Motor neuron (in vitro differentiated cells): ENCODE data around the gene VTI1A. TPM values are rescaled to one million over a fixed set of nuclear protein-coding genes. Genes with fewer than 3 reads are reported as not detected.
A peak's percentile ranks its signal among the peaks of the same experiment; 100 is the strongest.

Experiments
- ATAC-seq, 8 experiments: fragments of 200-7000 bp; cut with Tn5 transposase; replicated peaks in 6 of 8; 2 replicates each; pipeline ENCODE4 v1.8.0; 2021; ENCODE audit warnings: mild to moderate bottlenecking in 8 of 8, moderate library complexity in 8 of 8
- H3K27ac ChIP-seq, 2 donors: fragments of 250-450 bp; sonication (Bioruptor Pico); 2 replicates each; pipeline ENCODE4 v1.9.0; 2021; ENCODE audit warnings: antibody characterized with exemption in 2 of 2, mild to moderate bottlenecking in 2 of 2, moderate library complexity in 1 of 2
- H3K4me1 ChIP-seq, 2 donors: fragments of 250-450 bp; sonication (Bioruptor Pico); replicated peaks in 1 of 2; 2 replicates each; pipeline ENCODE4 v1.6.1; 2021; ENCODE audit warnings: antibody characterized with exemption in 2 of 2, mild to moderate bottlenecking in 2 of 2, moderate library complexity in 1 of 2
- H3K4me3 ChIP-seq, 5 donors: fragments of 250-450 bp; sonication (Bioruptor Pico); 2 replicates each; pipeline ENCODE4 v1.9.0; 2021; ENCODE audit warnings: antibody characterized with exemption in 5 of 5, mild to moderate bottlenecking in 5 of 5, moderate library complexity in 4 of 5
- WGBS, 10 experiments: fragments of 450-650 bp; shearing (Covaris generic); methylation state at CpG; one replicate each; pipeline ENCODE4 v1.0.0; 2022; 5-methylcytosine and 5-hydroxymethylcytosine counted together
- in situ Hi-C, 9 experiments: fragments of 400-800 bp; cut with MboI; loops; one replicate each; pipeline ENCODE4 v1.15.0; 2021; ENCODE audit warnings: low sequenced_read_pairs in 9 of 9, low pct_unique_long_range_greater_than_20kb in 2 of 9; ENCODE audit not compliant: unreplicated experiment in 9 of 9
- total RNA-seq, 8 experiments: library from RNA; unstranded; fragments of 300-600 nt; gene quantifications; 2 replicates each; pipeline versions ENCODE4 v1.2.3 to v1.2.4, GENCODE V29; 2022

VTI1A gene
- total RNA-seq, 8 experiments from 2014 or later: 29.8 to 55.3 (median 42.6) TPM

GRCh38 chr10:112649006-112649821, 202.2 kb downstream of the VTI1A start:
- H3K27ac ChIP-seq: no peak overlapping the region
- peaks cover 17 to 20% of the 10 kb centered on the region in 2 donors for H3K4me1 ChIP-seq
- in situ Hi-C loops: no loop called here
- ATAC-seq: peak; percentile 44 to 98 (median 92)
- H3K4me3 ChIP-seq: no peak overlapping the region
- 0 to 90% (median 20%) methylated on average over 1 to 3 of the region's 4 CpGs for WGBS, 10 experiments

- H3K4me1 ChIP-seq: peaks cover 17 to 20% of the 10 kb centered on the region in 2 donors
- in situ Hi-C loops: no loop called here
- ATAC-seq: peak in 5 of 8 experiments; percentile 7 to 32 (median 19)
- no peak overlapping the region for H3K27ac ChIP-seq
- 83 to 100% (median 95%) methylated on average over 2 to 4 of the region's 4 CpGs for WGBS, 10 experiments
- H3K4me3 ChIP-seq: no peak overlapping the region
These were observed 202.8 kb downstream of the VTI1A start for GRCh38 chr10:112649822-112650152.

DNA sequence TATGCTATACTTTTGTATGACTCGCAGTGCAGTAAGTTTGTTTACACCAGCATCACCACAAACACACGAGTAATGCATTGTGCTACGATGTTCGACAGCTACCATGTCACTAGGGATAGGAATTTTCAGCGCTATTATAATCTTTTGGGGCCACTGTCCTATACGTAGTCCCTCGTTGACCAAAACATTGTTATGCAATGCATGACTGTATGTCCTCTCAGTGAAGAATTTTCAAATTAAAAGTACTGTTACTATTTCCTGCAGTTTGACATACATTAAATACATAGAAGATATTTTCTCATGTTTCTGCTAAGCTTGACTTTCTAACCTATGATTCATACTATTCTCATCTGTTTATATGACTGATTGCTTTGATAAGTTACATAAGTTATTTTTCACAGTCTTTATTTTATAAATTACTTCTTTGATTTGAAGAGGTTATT, 203.6 kb downstream of the VTI1A start:
- Histone ChIP-seq H3K4me3 (no peak overlapping the region), H3K4me1 (peaks cover 17 to 20% of the 10 kb centered on the region in 2 donors), H3K27ac (no peak overlapping the region)
- in situ Hi-C loops: no loop called here
- ATAC-seq: no peak
- WGBS, 10 experiments: 60 to 100% (median 94%) methylated on average over 1 to 7 of the region's 7 CpGs; no CpG with 5 or more reads in 1 of the 10 experiments

GRCh38 chr10:112653215-112653614, 206.2 kb downstream of the VTI1A start:
- 80 to 100% (median 89%) methylated on average over 1 to 6 of the region's 6 CpGs; no CpG with 5 or more reads in 2 of the 10 experiments for WGBS, 10 experiments
- no peak for ATAC-seq

GRCh38 chr10:112653851-112654250, 206.8 kb downstream of the VTI1A start:
- ATAC-seq: no peak
- H3K27ac ChIP-seq: no peak overlapping the region
- H3K4me3 ChIP-seq: no peak overlapping the region
- peaks cover 17 to 19% of the 10 kb centered on the region in 2 donors for H3K4me1 ChIP-seq
- WGBS, 10 experiments: 83 to 100% (median 100%) methylated on average over 2 to 3 of the region's 3 CpGs; no CpG with 5 or more reads in 1 of the 10 experiments
- in situ Hi-C loops: no loop called here

More at GRCh38 chr10:112653215-112653614, 206.2 kb downstream of the VTI1A start:
- in situ Hi-C loops: no loop called here
- Histone ChIP-seq H3K4me3 (no peak overlapping the region), H3K4me1 (peaks cover 17 to 20% of the 10 kb centered on the region in 2 donors), H3K27ac (no peak overlapping the region)

GRCh38 chr10:112654794-112655193, 207.8 kb downstream of the VTI1A start:
- H3K4me1 ChIP-seq: peaks cover 12 to 17% of the 10 kb centered on the region in 2 donors
- ATAC-seq: no peak
- no peak overlapping the region for H3K4me3 ChIP-seq
- H3K27ac ChIP-seq: no peak overlapping the region
- 83 to 100% (median 100%) methylated on average over 1 to 3 of the region's 3 CpGs; no CpG with 5 or more reads in 4 of the 10 experiments for WGBS, 10 experiments
- in situ Hi-C loops: no loop called here

DNA sequence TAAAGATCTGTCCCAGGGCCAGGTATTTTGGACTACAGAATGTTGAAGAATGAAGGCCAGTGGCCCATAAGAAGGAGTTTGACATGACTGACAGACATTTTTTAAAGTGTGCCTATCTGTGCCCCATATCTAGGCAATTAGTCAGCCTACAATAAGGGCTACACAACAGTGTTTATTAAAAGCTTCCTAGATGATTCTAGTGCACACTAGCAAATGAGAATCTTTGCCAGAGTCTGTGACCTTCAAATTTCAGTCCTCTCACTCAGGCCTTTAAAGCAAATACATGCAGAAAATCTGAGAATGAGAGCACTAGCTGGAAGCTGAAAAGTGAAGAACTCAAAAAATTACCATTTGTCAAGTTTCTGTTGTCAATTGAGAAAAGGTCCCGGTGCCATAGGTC, 208.7 kb downstream of the VTI1A start:
- H3K27ac ChIP-seq: no peak overlapping the region
- no peak overlapping the region for H3K4me3 ChIP-seq
- WGBS, 10 experiments: 83 to 100% (median 100%) methylated on average over 1 of the region's 1 CpG; no CpG with 5 or more reads in 6 of the 10 experiments
- peaks cover 4 to 8% of the 10 kb centered on the region in 2 donors for H3K4me1 ChIP-seq
- ATAC-seq: no peak
- in situ Hi-C loops: no loop called here

- 67 to 100% (median 96%) methylated on average over 1 to 2 of the region's 2 CpGs; no CpG with 5 or more reads in 2 of the 10 experiments for WGBS, 10 experiments
- no peak for ATAC-seq
- no peak overlapping the region for H3K4me3 ChIP-seq
- H3K27ac ChIP-seq: no peak overlapping the region
- H3K4me1 ChIP-seq: peaks cover 4 to 7% of the 10 kb centered on the region in 2 donors
- in situ Hi-C loops: no loop called here
These were observed 211.4 kb downstream of the VTI1A start for GRCh38 chr10:112658465-112658864.

GRCh38 chr10:112658900-112659638, 212.1 kb downstream of the VTI1A start:
- peaks cover 4 to 7% of the 10 kb centered on the region in 2 donors for H3K4me1 ChIP-seq
- in situ Hi-C loops: no loop called here
- ATAC-seq: peak in 2 of 8 experiments; percentile 36 to 64
- H3K4me3 ChIP-seq: no peak overlapping the region
- H3K27ac ChIP-seq: no peak overlapping the region
- 33 to 93% (median 59%) methylated on average over 1 to 6 of the region's 6 CpGs; no CpG with 5 or more reads in 1 of the 10 experiments for WGBS, 10 experiments

DNA sequence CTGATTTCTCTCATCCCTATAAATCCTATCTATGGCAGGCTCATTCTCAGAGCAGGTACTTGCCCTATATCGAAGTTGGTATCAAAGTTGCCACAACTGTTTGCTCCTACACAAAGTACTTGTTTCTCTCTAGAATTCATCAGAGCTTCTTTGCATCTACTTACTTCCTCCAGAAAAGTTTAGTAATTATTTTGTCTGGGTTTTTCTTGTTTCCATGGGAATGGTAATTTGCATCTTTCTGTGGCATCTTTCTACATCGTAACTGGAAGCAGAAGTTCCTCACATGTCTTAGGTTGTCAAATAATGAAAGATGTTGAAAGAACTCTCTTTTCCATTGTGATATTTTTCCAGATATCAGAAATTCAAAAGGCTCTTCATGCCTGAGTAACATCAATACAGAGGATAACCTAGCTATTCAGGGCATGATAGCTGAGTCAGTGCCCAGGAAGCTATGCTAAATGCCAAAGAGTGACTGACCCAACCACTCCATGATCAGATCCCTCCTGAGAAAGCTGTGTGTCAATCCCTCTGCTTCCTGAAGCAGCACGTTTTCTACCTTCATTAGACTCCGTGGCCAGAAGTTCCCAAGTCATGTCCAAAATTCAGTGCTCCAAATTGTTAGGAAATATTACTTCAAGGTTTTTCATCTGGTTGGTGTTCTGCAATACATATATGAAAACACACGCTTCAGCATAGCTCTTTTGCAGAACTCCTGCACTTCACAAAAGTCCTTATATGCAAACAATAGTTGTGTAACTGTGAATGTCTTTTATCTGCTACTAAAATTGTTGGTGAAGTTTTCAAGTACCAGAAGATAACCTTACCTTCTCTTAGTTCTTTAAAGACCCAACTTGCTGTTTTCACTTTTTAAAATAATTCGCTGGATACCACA, 216.5 kb downstream of the VTI1A start:
- Histone ChIP-seq H3K4me1 (peaks cover 4 to 7% of the 10 kb centered on the region in 2 donors), H3K4me3 (no peak overlapping the region), H3K27ac (no peak overlapping the region)
- 22 to 96% (median 84%) methylated on average over 3 to 6 of the region's 6 CpGs; no CpG with 5 or more reads in 2 of the 10 experiments for WGBS, 10 experiments
- in situ Hi-C loops: no loop called here
- ATAC-seq: peak in 2 of 8 experiments; percentile 68 to 69

GRCh38 chr10:112666094-112666493, 219.1 kb downstream of the VTI1A start:
- H3K4me1 ChIP-seq: peaks cover 0 to 15% of the 10 kb centered on the region in 2 donors
- H3K27ac ChIP-seq: no peak overlapping the region
- no peak overlapping the region for H3K4me3 ChIP-seq
- peak in 1 of 8 experiments; percentile 32 for ATAC-seq
- in situ Hi-C loops: no loop called here

- no peak overlapping the region for H3K4me3 ChIP-seq
- in situ Hi-C loops: no loop called here
- WGBS, 10 experiments: 26 to 100% (median 47%) methylated on average over 1 to 4 of the region's 4 CpGs; no CpG with 5 or more reads in 2 of the 10 experiments
- H3K27ac ChIP-seq: no peak overlapping the region
- peaks cover 0 to 19% of the 10 kb centered on the region in 2 donors for H3K4me1 ChIP-seq
- peak in 4 of 8 experiments; percentile 30 to 64 (median 47) for ATAC-seq
These were observed 223.0 kb downstream of the VTI1A start for GRCh38 chr10:112669989-112670388.
